HCT116 (cell line): Measurements from ENCODE around the gene NTN4. TPM values are rescaled to one million over a fixed set of nuclear protein-coding genes. Genes with fewer than 3 reads are reported as not detected.

Experiments used
- ATAC-seq: fragments of 200-7000 bp; cut with Tn5 transposase; 2 replicates; pipeline ENCODE4 v1.9.1; 2020; ENCODE audit warnings: mild to moderate bottlenecking, moderate library complexity
- BruUV-seq: library from RNA; stranded (reverse); fragments of 400-500 nt; replicated peaks from 2 replicates; lab custom pipeline; 2021; lab: Mats Ljungman, UMichigan
- CTCF ChIA-PET: fragments of 300-600 bp; sonication (Branson Sonifier 250); formaldehyde crosslinking; loops from one replicate; lab custom pipeline; 2021; ENCODE audit warnings: antibody characterized with exemption; lab: Charles Lee
- POLR2A ChIA-PET: fragments of 300-600, 350-600 bp; sonication (Branson Sonifier 250); formaldehyde crosslinking; loops from one replicate; lab custom pipeline; 2021; ENCODE audit warnings: antibody characterized with exemption; lab: Charles Lee
- RAD21 ChIA-PET, 2 experiments: fragments of 300-600 bp; sonication (Branson Sonifier 250); formaldehyde crosslinking; loops; one replicate each; lab custom pipeline; 2023; ENCODE audit warnings: low total read pairs in 2 of 2; ENCODE audit not compliant: uncharacterized antibody in 2 of 2, unreplicated experiment in 2 of 2, low non-redundant PET in 1 of 2; lab: Charles Lee
- DNase-seq: peaks from one replicate; pipeline ENCODE4 v3.0.0-alpha.2; 2010; ENCODE audit warnings: low read depth, low spot score
- H2AFZ ChIP-seq: fragments of 200-600 bp; shearing (Covaris generic), sonication (generic); 2 replicates; pipeline ENCODE4 v1.6.1; 2017; ENCODE audit warnings: low read depth, mixed run types, mixed read lengths, antibody characterized with exemption, low read length; ENCODE audit not compliant: poor library complexity, severe bottlenecking
- H3K27ac ChIP-seq: 2 replicates; pipeline ENCODE4 v1.5.1; 2012; ENCODE audit warnings: low read depth, low read length
- H3K27me3 ChIP-seq: fragments of 200-600 bp; sonication (generic); 2 replicates; pipeline ENCODE4 v1.6.1; 2016; ENCODE audit warnings: mixed run types, low read length, mixed read lengths; ENCODE audit not compliant: insufficient read depth
- H3K36me3 ChIP-seq, 2 experiments: fragments of 200-500 bp in 1 of 2; fragments of 200-600 bp in 1 of 2; sonication (Bioruptor generic) in 1 of 2; sonication (generic) in 1 of 2; 2 replicates each; pipeline versions ENCODE4 v1.5.1 to v1.6.1; 2014 to 2016; ENCODE audit warnings: low read length in 2 of 2, inconsistent platforms in 1 of 2, mixed read lengths in 1 of 2, mixed run types in 1 of 2; ENCODE audit not compliant: insufficient read depth in 2 of 2, control insufficient read depth in 1 of 2
- H3K4me1 ChIP-seq, 2 experiments: fragments of 200-600 bp in 1 of 2; sonication (generic) in 1 of 2; 2 replicates each; pipeline versions ENCODE4 v1.5.1 to v1.6.1; 2012 to 2017; ENCODE audit warnings: low read length in 2 of 2, inconsistent platforms in 1 of 2, mild to moderate bottlenecking in 1 of 2, mixed read lengths in 1 of 2, mixed run types in 1 of 2, moderate library complexity in 1 of 2; ENCODE audit not compliant: insufficient read depth in 2 of 2, control insufficient read depth in 1 of 2
- H3K4me2 ChIP-seq: fragments of 200-600 bp; sonication (generic); 2 replicates; pipeline ENCODE4 v1.6.1; 2017; ENCODE audit warnings: mixed run types, low read length, mixed read lengths
- H3K4me3 ChIP-seq, 2 experiments: fragments of 200-600 bp in 1 of 2; sonication (generic) in 1 of 2; replicated peaks in 1 of 2; 2 replicates each; pipeline ENCODE4 v1.5.1; 2011 to 2016; ENCODE audit warnings: low read length in 2 of 2, control low read depth in 1 of 2, low read depth in 1 of 2, mild to moderate bottlenecking in 1 of 2, mixed read lengths in 1 of 2, mixed run types in 1 of 2
- H3K79me2 ChIP-seq: fragments of 200-600 bp; sonication (generic); 2 replicates; pipeline ENCODE4 v1.6.1; 2017; ENCODE audit warnings: mild to moderate bottlenecking, mixed run types, low read length, moderate library complexity, mixed read lengths; ENCODE audit not compliant: insufficient read depth
- H3K9ac ChIP-seq: fragments of 200-600 bp; sonication (generic); 2 replicates; pipeline ENCODE4 v1.6.1; 2016; ENCODE audit warnings: low read length, mixed read lengths
- H3K9me2 ChIP-seq: fragments of 200-600 bp; sonication (generic), shearing (Covaris generic); 2 replicates; pipeline ENCODE4 v1.6.1; 2017; ENCODE audit warnings: mixed run types, mild to moderate bottlenecking, moderate library complexity; ENCODE audit not compliant: insufficient read depth
- H3K9me3 ChIP-seq, 2 experiments: fragments of 200-500 bp in 1 of 2; fragments of 200-600 bp in 1 of 2; sonication (Bioruptor generic) in 1 of 2; sonication (generic) in 1 of 2; 2 replicates each; pipeline ENCODE4 v1.6.1; 2014 to 2017; ENCODE audit warnings: low read length in 2 of 2, mixed read lengths in 2 of 2, inconsistent platforms in 1 of 2, low read depth in 1 of 2, mild to moderate bottlenecking in 1 of 2, mixed run types in 1 of 2, moderate library complexity in 1 of 2; ENCODE audit not compliant: control insufficient read depth in 1 of 2, insufficient read depth in 1 of 2
- H4K20me1 ChIP-seq: fragments of 200-600 bp; sonication (generic), shearing (Covaris generic); 2 replicates; pipeline ENCODE4 v1.6.1; 2017; ENCODE audit warnings: mixed run types, mild to moderate bottlenecking, moderate library complexity; ENCODE audit not compliant: insufficient read depth
- CBX3 ChIP-seq: IDR thresholded peaks from 2 replicates; pipeline ENCODE4 v1.6.1; 2012; ENCODE audit warnings: low read depth
- CEBPB ChIP-seq: IDR thresholded peaks from 2 replicates; pipeline ENCODE4 v1.6.1; 2012; ENCODE audit warnings: low read depth
- EGR1 ChIP-seq: IDR thresholded peaks from 2 replicates; pipeline ENCODE4 v1.6.1; 2012; ENCODE audit warnings: low read depth
- ELF1 ChIP-seq: IDR thresholded peaks from 2 replicates; pipeline ENCODE4 v1.6.1; 2012; ENCODE audit warnings: low read depth, borderline replicate concordance
- EZH2 ChIP-seq: fragments of 200-600 bp; sonication (generic); IDR thresholded peaks from 2 replicates; pipeline ENCODE4 v1.6.1; 2017; ENCODE audit warnings: antibody characterized with exemption, mixed run types
- EZH2phosphoT487 ChIP-seq: fragments of 200-600 bp; IDR thresholded peaks from 2 replicates; pipeline ENCODE4 v1.6.1; 2018; ENCODE audit warnings: antibody characterized with exemption, borderline replicate concordance
- POLR2A ChIP-seq: IDR thresholded peaks from 2 replicates; pipeline ENCODE4 v1.7.0; 2011; ENCODE audit warnings: borderline replicate concordance; ENCODE audit not compliant: insufficient read depth, insufficient read length; ENCODE audit errors: extremely low read depth
- RAD21 ChIP-seq: IDR thresholded peaks from 2 replicates; pipeline ENCODE4 v1.6.1; 2012; ENCODE audit warnings: low read depth, mild to moderate bottlenecking
- SIN3A ChIP-seq: IDR thresholded peaks from 2 replicates; pipeline ENCODE4 v1.6.1; 2012; ENCODE audit warnings: low read depth
- SP1 ChIP-seq: IDR thresholded peaks from 2 replicates; pipeline ENCODE4 v1.6.1; 2012; ENCODE audit warnings: low read depth
- TCF7L2 ChIP-seq: IDR thresholded peaks from 2 replicates; pipeline ENCODE4 v1.7.0; 2011; ENCODE audit warnings: borderline replicate concordance, inconsistent platforms; ENCODE audit not compliant: insufficient read depth, insufficient read length; ENCODE audit errors: extremely low read depth
- YY1 ChIP-seq: IDR thresholded peaks from 2 replicates; pipeline ENCODE4 v1.6.1; 2011; ENCODE audit warnings: low read length, low read depth, moderate library complexity, mild to moderate bottlenecking; ENCODE audit not compliant: insufficient replicate concordance; ENCODE audit errors: extremely low read depth
- ZNF274 ChIP-seq: fragments of 200-500 bp; sonication (Bioruptor generic); IDR thresholded peaks from 2 replicates; pipeline ENCODE4 v1.6.1; 2014; ENCODE audit warnings: mild to moderate bottlenecking, low read depth, low read length, inconsistent platforms
- intact Hi-C: fragments of 100-400 bp; cut with micrococcal nuclease; formaldehyde crosslinking; loops from 2 replicates; pipeline ENCODE4 v1.10.0; 2022
- total RNA-seq: library from RNA; stranded (reverse); gene quantifications from one replicate; pipeline ENCODE4 v1.2.1, GENCODE V29; 2021; ENCODE audit not compliant: unreplicated experiment
- TF ChIP-seq, protein P1 (sequence below): IDR thresholded peaks from 2 replicates; pipeline ENCODE4 v1.6.1; 2012
- TF ChIP-seq, protein P2 (sequence below): IDR thresholded peaks from 2 replicates; pipeline ENCODE4 v1.6.1; 2012
- TF ChIP-seq, protein P3 (sequence below): IDR thresholded peaks from 2 replicates; pipeline ENCODE4 v1.6.1; 2012; ENCODE audit warnings: low read depth
- TF ChIP-seq, protein P4 (sequence below), 3 experiments: fragments of 200-600 bp in 1 of 3; sonication (generic) in 1 of 3; IDR thresholded peaks in 2 of 3; conservative IDR thresholded peaks in 1 of 3; 2 replicates each; pipeline ENCODE4 v1.5.1; 2012 to 2017; ENCODE audit warnings: low read depth in 2 of 3, low read length in 2 of 3, antibody characterized with exemption in 1 of 3, borderline replicate concordance in 1 of 3, control low read depth in 1 of 3, mild to moderate bottlenecking in 1 of 3, mixed read lengths in 1 of 3, mixed run types in 1 of 3, moderate library complexity in 1 of 3; ENCODE audit not compliant: insufficient read depth in 1 of 3

NTN4 gene
- total RNA-seq, 1 experiment from 2014 or later: 4.3 TPM

DNA sequence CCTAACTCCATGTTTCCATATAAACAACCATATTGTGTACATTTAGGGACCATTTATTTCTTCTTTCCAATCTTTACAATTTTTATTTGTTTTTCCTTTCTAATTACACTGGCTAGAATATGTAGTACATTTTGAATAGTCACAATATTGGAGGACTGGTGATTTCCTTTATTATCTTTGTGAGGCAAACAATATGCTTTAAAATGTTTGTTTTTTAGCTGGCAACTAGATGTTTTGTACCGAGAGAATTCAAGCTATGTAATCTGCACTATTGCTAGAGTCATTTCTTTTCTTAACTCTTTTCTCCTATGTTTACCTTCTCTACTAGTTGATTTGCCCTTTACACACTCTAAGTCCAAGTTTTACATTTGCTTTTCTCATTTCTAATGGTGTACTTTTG, 13.3 kb upstream of the NTN4 start:
- Histone ChIP-seq H3K4me2 (no peak overlapping the region), H3K9me3 (no peaks in the 10 kb centered on the region), H3K4me1 (peaks cover 21 to 43% of the 10 kb centered on the region in 2 experiments), H3K9ac (no peak overlapping the region), H3K27me3 (no peaks in the 10 kb centered on the region), H3K27ac (no peak overlapping the region), H3K4me3 (no peak overlapping the region), H3K36me3 (no peaks in the 10 kb centered on the region), H3K9me2 (no peaks in the 10 kb centered on the region), H2AFZ (peak overlapping the region; percentile 5), H4K20me1 (no peaks in the 10 kb centered on the region), H3K79me2 (no peaks in the 10 kb centered on the region)
- TF ChIP-seq CBX3 (no peak), POLR2A (no peak), YY1 (no peak), TCF7L2 (no peak), EGR1 (no peak), ZNF274 (no peak), RAD21 (no peak), EZH2phosphoT487 (no peak), SP1 (no peak), CEBPB (no peak), SIN3A (no peak), ELF1 (no peak), EZH2 (no peak)
- TF ChIP-seq, protein P1, sequence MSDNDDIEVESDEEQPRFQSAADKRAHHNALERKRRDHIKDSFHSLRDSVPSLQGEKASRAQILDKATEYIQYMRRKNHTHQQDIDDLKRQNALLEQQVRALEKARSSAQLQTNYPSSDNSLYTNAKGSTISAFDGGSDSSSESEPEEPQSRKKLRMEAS: no peak
- TF ChIP-seq, protein P2, sequence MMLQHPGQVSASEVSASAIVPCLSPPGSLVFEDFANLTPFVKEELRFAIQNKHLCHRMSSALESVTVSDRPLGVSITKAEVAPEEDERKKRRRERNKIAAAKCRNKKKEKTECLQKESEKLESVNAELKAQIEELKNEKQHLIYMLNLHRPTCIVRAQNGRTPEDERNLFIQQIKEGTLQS: no peak
- TF ChIP-seq, protein P3, sequence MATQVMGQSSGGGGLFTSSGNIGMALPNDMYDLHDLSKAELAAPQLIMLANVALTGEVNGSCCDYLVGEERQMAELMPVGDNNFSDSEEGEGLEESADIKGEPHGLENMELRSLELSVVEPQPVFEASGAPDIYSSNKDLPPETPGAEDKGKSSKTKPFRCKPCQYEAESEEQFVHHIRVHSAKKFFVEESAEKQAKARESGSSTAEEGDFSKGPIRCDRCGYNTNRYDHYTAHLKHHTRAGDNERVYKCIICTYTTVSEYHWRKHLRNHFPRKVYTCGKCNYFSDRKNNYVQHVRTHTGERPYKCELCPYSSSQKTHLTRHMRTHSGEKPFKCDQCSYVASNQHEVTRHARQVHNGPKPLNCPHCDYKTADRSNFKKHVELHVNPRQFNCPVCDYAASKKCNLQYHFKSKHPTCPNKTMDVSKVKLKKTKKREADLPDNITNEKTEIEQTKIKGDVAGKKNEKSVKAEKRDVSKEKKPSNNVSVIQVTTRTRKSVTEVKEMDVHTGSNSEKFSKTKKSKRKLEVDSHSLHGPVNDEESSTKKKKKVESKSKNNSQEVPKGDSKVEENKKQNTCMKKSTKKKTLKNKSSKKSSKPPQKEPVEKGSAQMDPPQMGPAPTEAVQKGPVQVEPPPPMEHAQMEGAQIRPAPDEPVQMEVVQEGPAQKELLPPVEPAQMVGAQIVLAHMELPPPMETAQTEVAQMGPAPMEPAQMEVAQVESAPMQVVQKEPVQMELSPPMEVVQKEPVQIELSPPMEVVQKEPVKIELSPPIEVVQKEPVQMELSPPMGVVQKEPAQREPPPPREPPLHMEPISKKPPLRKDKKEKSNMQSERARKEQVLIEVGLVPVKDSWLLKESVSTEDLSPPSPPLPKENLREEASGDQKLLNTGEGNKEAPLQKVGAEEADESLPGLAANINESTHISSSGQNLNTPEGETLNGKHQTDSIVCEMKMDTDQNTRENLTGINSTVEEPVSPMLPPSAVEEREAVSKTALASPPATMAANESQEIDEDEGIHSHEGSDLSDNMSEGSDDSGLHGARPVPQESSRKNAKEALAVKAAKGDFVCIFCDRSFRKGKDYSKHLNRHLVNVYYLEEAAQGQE: no peak
- TF ChIP-seq, protein P4, sequence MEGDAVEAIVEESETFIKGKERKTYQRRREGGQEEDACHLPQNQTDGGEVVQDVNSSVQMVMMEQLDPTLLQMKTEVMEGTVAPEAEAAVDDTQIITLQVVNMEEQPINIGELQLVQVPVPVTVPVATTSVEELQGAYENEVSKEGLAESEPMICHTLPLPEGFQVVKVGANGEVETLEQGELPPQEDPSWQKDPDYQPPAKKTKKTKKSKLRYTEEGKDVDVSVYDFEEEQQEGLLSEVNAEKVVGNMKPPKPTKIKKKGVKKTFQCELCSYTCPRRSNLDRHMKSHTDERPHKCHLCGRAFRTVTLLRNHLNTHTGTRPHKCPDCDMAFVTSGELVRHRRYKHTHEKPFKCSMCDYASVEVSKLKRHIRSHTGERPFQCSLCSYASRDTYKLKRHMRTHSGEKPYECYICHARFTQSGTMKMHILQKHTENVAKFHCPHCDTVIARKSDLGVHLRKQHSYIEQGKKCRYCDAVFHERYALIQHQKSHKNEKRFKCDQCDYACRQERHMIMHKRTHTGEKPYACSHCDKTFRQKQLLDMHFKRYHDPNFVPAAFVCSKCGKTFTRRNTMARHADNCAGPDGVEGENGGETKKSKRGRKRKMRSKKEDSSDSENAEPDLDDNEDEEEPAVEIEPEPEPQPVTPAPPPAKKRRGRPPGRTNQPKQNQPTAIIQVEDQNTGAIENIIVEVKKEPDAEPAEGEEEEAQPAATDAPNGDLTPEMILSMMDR (IDR thresholded peaks at IDR 0.05 in 2 of 3, conservative IDR thresholded peaks at IDR 0.05 in 1 of 3; ENCODE audit: borderline replicate concordance in 1 of 3, insufficient read depth in 1 of 3, low read depth in 2 of 3, low read length in 2 of 3): no peak
- CTCF ChIA-PET: no interaction called here
- DNase-seq: no peak
- intact Hi-C loops: no loop called here
- no TSS peak for BruUV-seq
- RAD21 ChIA-PET: no interaction called here
- ATAC-seq: no peak
- POLR2A ChIA-PET: no interaction called here
